ENCODE measurements around the gene KLHL6. TPM values are rescaled to one million over a fixed set of nuclear protein-coding genes. Genes with fewer than 3 reads are reported as not detected.

The KLHL6 gene
- total RNA-seq, 1 experiment from 2014 or later = not detected

DNA sequence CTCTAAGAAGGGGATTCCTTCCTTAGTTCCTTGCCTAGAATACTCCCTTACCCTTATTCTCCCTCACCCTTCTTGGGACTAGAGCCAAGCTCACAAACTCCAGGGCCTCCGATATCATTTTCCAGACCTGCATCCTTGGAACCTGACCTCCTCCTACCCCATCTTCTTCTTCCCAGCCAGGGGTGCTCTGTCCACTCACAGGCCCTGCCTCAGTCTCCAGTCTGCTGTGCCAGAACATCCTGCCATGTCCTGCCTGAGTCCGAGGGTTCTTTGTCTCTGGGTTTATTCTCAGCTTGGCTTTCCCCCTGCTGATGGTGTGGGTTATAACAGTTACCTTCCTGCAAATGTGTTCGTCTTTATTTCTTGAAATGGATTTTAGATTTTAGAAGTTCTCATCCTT is 67.2 kb downstream of the KLHL6 start:
- H3K14ac ChIP-seq (ENCODE audit: insufficient read depth, low read length) = no peak overlapping the region
- H4K20me1 ChIP-seq (ENCODE audit: control insufficient read depth, insufficient read depth, insufficient read length) = no peaks in the 10 kb centered on the region
- no peaks in the 10 kb centered on the region; a peak in 1 of 5 replicates for H3K9me3 Mint-ChIP-seq
- DNase-seq = no peak
- no peak overlapping the region for H3K4me2 ChIP-seq (ENCODE audit: insufficient read depth, insufficient read length, low read length)
- no peak overlapping the region for H2BK120ac ChIP-seq (ENCODE audit: low read depth, low read length, poor library complexity, severe bottlenecking)
- H2BK12ac ChIP-seq (ENCODE audit: insufficient read length, low read depth, low read length) = no peak overlapping the region
- no peaks in the 10 kb centered on the region for H3K36me3 Mint-ChIP-seq (ENCODE audit: insufficient read depth in 1 of 3, low read depth in 3 of 3)
- H2AFZ ChIP-seq (ENCODE audit: low read length) = no peak overlapping the region
- peaks cover 3% of the 10 kb centered on the region; the same call in 1 of the 2 replicates for H3K4me1 ChIP-seq (ENCODE audit: insufficient read depth, low read length)
- H4K91ac ChIP-seq (ENCODE audit: insufficient read length, low read depth, low read length) = no peak overlapping the region
- H3K27ac ChIP-seq (ENCODE audit: insufficient read length, low read depth, low read length) = no peak overlapping the region
- H2AK5ac ChIP-seq (ENCODE audit: insufficient read length, low read length) = no peak overlapping the region
- no peak overlapping the region for H2BK20ac ChIP-seq (ENCODE audit: low read depth, low read length, poor library complexity, severe bottlenecking)
- no peak overlapping the region for H3T11ph ChIP-seq (ENCODE audit: low read length)
- no peak overlapping the region for H2BK15ac ChIP-seq (ENCODE audit: low read depth, low read length)
- TF ChIP-seq, protein P1, sequence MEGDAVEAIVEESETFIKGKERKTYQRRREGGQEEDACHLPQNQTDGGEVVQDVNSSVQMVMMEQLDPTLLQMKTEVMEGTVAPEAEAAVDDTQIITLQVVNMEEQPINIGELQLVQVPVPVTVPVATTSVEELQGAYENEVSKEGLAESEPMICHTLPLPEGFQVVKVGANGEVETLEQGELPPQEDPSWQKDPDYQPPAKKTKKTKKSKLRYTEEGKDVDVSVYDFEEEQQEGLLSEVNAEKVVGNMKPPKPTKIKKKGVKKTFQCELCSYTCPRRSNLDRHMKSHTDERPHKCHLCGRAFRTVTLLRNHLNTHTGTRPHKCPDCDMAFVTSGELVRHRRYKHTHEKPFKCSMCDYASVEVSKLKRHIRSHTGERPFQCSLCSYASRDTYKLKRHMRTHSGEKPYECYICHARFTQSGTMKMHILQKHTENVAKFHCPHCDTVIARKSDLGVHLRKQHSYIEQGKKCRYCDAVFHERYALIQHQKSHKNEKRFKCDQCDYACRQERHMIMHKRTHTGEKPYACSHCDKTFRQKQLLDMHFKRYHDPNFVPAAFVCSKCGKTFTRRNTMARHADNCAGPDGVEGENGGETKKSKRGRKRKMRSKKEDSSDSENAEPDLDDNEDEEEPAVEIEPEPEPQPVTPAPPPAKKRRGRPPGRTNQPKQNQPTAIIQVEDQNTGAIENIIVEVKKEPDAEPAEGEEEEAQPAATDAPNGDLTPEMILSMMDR (conservative IDR thresholded peaks at IDR 0.05) = no peak
- no peak overlapping the region for H4K5ac ChIP-seq (ENCODE audit: insufficient read length, low read depth, low read length)
- H3K27me3 ChIP-seq (ENCODE audit: insufficient read depth, low read length) = no peaks in the 10 kb centered on the region
- H3K23ac ChIP-seq (ENCODE audit: insufficient read length, low read depth, low read length) = no peak overlapping the region
- H3K4me1 Mint-ChIP-seq = peaks cover 22 to 26% of the 10 kb centered on the region in 2 experiments
- H3K23me2 ChIP-seq (ENCODE audit: insufficient read length, low read depth, low read length, poor library complexity, severe bottlenecking) = no peaks in the 10 kb centered on the region
- H4K8ac ChIP-seq (replicated peaks; ENCODE audit: insufficient read length, low read depth, low read length) = no peak overlapping the region
- H3K79me1 ChIP-seq (ENCODE audit: insufficient read depth, low read depth, low read length, poor library complexity, severe bottlenecking) = no peaks in the 10 kb centered on the region
- no peak overlapping the region for H3K4ac ChIP-seq (ENCODE audit: low read depth, low read length)
- WGBS (ENCODE audit: extremely low coverage, insufficient read length, low lambda C conversion rate) = no CpG with 5 or more reads among the region's 3 CpGs
- H3K9me3 ChIP-seq (ENCODE audit: control insufficient read depth, low read depth, low read length) = no peaks in the 10 kb centered on the region
- H3K9ac ChIP-seq (ENCODE audit: extremely low read depth, insufficient read length, low read length) = no peak overlapping the region
- no peak overlapping the region for H3K4me3 Mint-ChIP-seq
- no peak overlapping the region for H2BK5ac ChIP-seq (ENCODE audit: insufficient read length, low read length)
- no peaks in the 10 kb centered on the region for H3K27me3 Mint-ChIP-seq (ENCODE audit: low read depth)
- no peaks in the 10 kb centered on the region for H3K79me2 ChIP-seq (ENCODE audit: insufficient read depth, low read length)
- H3K27ac Mint-ChIP-seq = no peak overlapping the region
- H3K18ac ChIP-seq (ENCODE audit: insufficient read length, low read depth, low read length) = no peak overlapping the region
- no peak overlapping the region for H3K56ac ChIP-seq (ENCODE audit: insufficient read length, low read depth, low read length)

Measured in H9 (cell line).